ENCODE results near the gene POLR2H.

The POLR2H gene

GRCh38 chr3:184372296-184372821, 10.8 kb downstream of the POLR2H start:
- Mint-ChIP-seq H3K27me3 (peaks cover 29% of the 10 kb centered on the region), H3K36me3 (ENCODE audit: insufficient read depth) (peaks cover 10% of the 10 kb centered on the region), H3K4me3 (no peak overlapping the region), H3K9me3 (no peaks in the 10 kb centered on the region), H3K27ac (ENCODE audit: low read depth) (no peak overlapping the region), H3K4me1 (peaks cover 8% of the 10 kb centered on the region)
- DNase-seq (ENCODE audit: low spot score in 2 of 2) = no peak
- no peak for ATAC-seq (replicated peaks; ENCODE audit: extremely low read depth, poor library complexity, severe bottlenecking)

- H3K27me3 Mint-ChIP-seq = peaks cover 34% of the 10 kb centered on the region
- no peaks in the 10 kb centered on the region for H3K9me3 Mint-ChIP-seq
- no peak for DNase-seq (ENCODE audit: low spot score in 2 of 2)
- no peak for ATAC-seq (replicated peaks; ENCODE audit: extremely low read depth, poor library complexity, severe bottlenecking)
- H3K4me3 Mint-ChIP-seq = no peak overlapping the region
- peaks cover 9% of the 10 kb centered on the region for H3K36me3 Mint-ChIP-seq (ENCODE audit: insufficient read depth)
- no peak overlapping the region for H3K27ac Mint-ChIP-seq (ENCODE audit: low read depth)
- H3K4me1 Mint-ChIP-seq = peaks cover 8% of the 10 kb centered on the region
These were observed 11.4 kb downstream of the POLR2H start for GRCh38 chr3:184372911-184373310.

- Mint-ChIP-seq H3K9me3 (no peaks in the 10 kb centered on the region), H3K4me3 (no peak overlapping the region), H3K4me1 (peaks cover 8% of the 10 kb centered on the region), H3K27me3 (peaks cover 39% of the 10 kb centered on the region), H3K36me3 (ENCODE audit: insufficient read depth) (peaks cover 6% of the 10 kb centered on the region), H3K27ac (ENCODE audit: low read depth) (no peak overlapping the region)
- DNase-seq (ENCODE audit: low spot score in 2 of 2) (no peak), ATAC-seq (replicated peaks; ENCODE audit: extremely low read depth, poor library complexity, severe bottlenecking) (no peak)
These were observed 11.9 kb downstream of the POLR2H start for GRCh38 chr3:184373422-184373821.

GRCh38 chr3:184375747-184376461, 14.4 kb downstream of the POLR2H start:
- ATAC-seq (replicated peaks; ENCODE audit: extremely low read depth, poor library complexity, severe bottlenecking) = no peak
- no peak for DNase-seq (ENCODE audit: low spot score in 2 of 2)
- Mint-ChIP-seq H3K9me3 (no peaks in the 10 kb centered on the region), H3K36me3 (ENCODE audit: insufficient read depth) (no peaks in the 10 kb centered on the region), H3K4me1 (peaks cover 8% of the 10 kb centered on the region), H3K27ac (ENCODE audit: low read depth) (no peak overlapping the region), H3K4me3 (no peak overlapping the region), H3K27me3 (peaks cover 52% of the 10 kb centered on the region)

GRCh38 chr3:184377374-184377773, 15.9 kb downstream of the POLR2H start:
- ATAC-seq (replicated peaks; ENCODE audit: extremely low read depth, poor library complexity, severe bottlenecking) = no peak
- Mint-ChIP-seq H3K4me3 (no peak overlapping the region), H3K36me3 (ENCODE audit: insufficient read depth) (no peaks in the 10 kb centered on the region), H3K27me3 (peaks cover 62% of the 10 kb centered on the region), H3K27ac (ENCODE audit: low read depth) (no peak overlapping the region), H3K9me3 (no peaks in the 10 kb centered on the region), H3K4me1 (no peaks in the 10 kb centered on the region)
- no peak for DNase-seq (ENCODE audit: low spot score in 2 of 2)

GRCh38 chr3:184377882-184378445, 16.5 kb downstream of the POLR2H start, which contains the start of gene THPO:
Gene THPO (minus strand): TSS chr3:184378207. CDS start chr3:184376259, 1,948 bp downstream.
- no peak for ATAC-seq (replicated peaks; ENCODE audit: extremely low read depth, poor library complexity, severe bottlenecking)
- Mint-ChIP-seq H3K4me3 (peak within 1 kb of the TSS; percentile 67), H3K9me3 (no peaks in the 10 kb centered on the region), H3K27me3 (peaks cover 68% of the 10 kb centered on the region), H3K27ac (ENCODE audit: low read depth) (no peak within 1 kb of the TSS), H3K4me1 (no peaks in the 10 kb centered on the region), H3K36me3 (ENCODE audit: insufficient read depth) (peaks cover 2% of the 10 kb centered on the region)
- DNase-seq (ENCODE audit: low spot score in 2 of 2) = no peak

GRCh38 chr3:184378651-184379357, 17.3 kb downstream of the POLR2H start:
- peaks cover 2% of the 10 kb centered on the region for H3K36me3 Mint-ChIP-seq (ENCODE audit: insufficient read depth)

GRCh38 chr3:184379358-184380184, 18.1 kb downstream of the POLR2H start, which contains the start of gene CHRD:
Gene CHRD (plus strand): TSS chr3:184380054. CDS start chr3:184380319, 265 bp downstream.
- Mint-ChIP-seq H3K4me1 (no peaks in the 10 kb centered on the region), H3K27ac (ENCODE audit: low read depth) (no peak within 1 kb of the TSS), H3K36me3 (ENCODE audit: insufficient read depth) (peaks cover 2% of the 10 kb centered on the region), H3K4me3 (peak within 1 kb of the TSS; percentile 67), H3K27me3 (peaks cover 82% of the 10 kb centered on the region), H3K9me3 (no peaks in the 10 kb centered on the region)
- ATAC-seq (replicated peaks; ENCODE audit: extremely low read depth, poor library complexity, severe bottlenecking) (no peak), DNase-seq (ENCODE audit: low spot score in 2 of 2) (no peak)

More at GRCh38 chr3:184378651-184379357, 17.3 kb downstream of the POLR2H start:
- H3K4me3 Mint-ChIP-seq = peak overlapping the region; percentile 67
- ATAC-seq (replicated peaks; ENCODE audit: extremely low read depth, poor library complexity, severe bottlenecking) = no peak
- no peaks in the 10 kb centered on the region for H3K9me3 Mint-ChIP-seq
- H3K27ac Mint-ChIP-seq (ENCODE audit: low read depth) = no peak overlapping the region
- DNase-seq (ENCODE audit: low spot score in 2 of 2) = no peak
- H3K27me3 Mint-ChIP-seq = peaks cover 75% of the 10 kb centered on the region
- no peaks in the 10 kb centered on the region for H3K4me1 Mint-ChIP-seq

- H3K27ac Mint-ChIP-seq (ENCODE audit: low read depth) = no peak overlapping the region
- H3K9me3 Mint-ChIP-seq = no peaks in the 10 kb centered on the region
- DNase-seq (ENCODE audit: low spot score in 2 of 2) = no peak
- ATAC-seq (replicated peaks; ENCODE audit: extremely low read depth, poor library complexity, severe bottlenecking) = no peak
- peak overlapping the region; percentile 55 for H3K4me3 Mint-ChIP-seq
- peaks cover 2% of the 10 kb centered on the region for H3K36me3 Mint-ChIP-seq (ENCODE audit: insufficient read depth)
- no peaks in the 10 kb centered on the region for H3K4me1 Mint-ChIP-seq
- H3K27me3 Mint-ChIP-seq = peaks cover 82% of the 10 kb centered on the region
These were observed 18.7 kb downstream of the POLR2H start for GRCh38 chr3:184380185-184380626.

GRCh38 chr3:184380627-184381260, 19.2 kb downstream of the POLR2H start:
- peak overlapping the region; percentile 55 for H3K4me3 Mint-ChIP-seq
- H3K27ac Mint-ChIP-seq (ENCODE audit: low read depth) = no peak overlapping the region
- DNase-seq (ENCODE audit: low spot score in 2 of 2) = no peak
- H3K9me3 Mint-ChIP-seq = no peaks in the 10 kb centered on the region
- peaks cover 82% of the 10 kb centered on the region for H3K27me3 Mint-ChIP-seq
- H3K4me1 Mint-ChIP-seq = no peaks in the 10 kb centered on the region
- ATAC-seq (replicated peaks; ENCODE audit: extremely low read depth, poor library complexity, severe bottlenecking) = peak; percentile 47
- peaks cover 2% of the 10 kb centered on the region for H3K36me3 Mint-ChIP-seq (ENCODE audit: insufficient read depth)

GRCh38 chr3:184381261-184382224, 20.0 kb downstream of the POLR2H start:
- no peaks in the 10 kb centered on the region for H3K9me3 Mint-ChIP-seq
- ATAC-seq (replicated peaks; ENCODE audit: extremely low read depth, poor library complexity, severe bottlenecking) (no peak), DNase-seq (ENCODE audit: low spot score in 2 of 2) (no peak)
- H3K4me3 Mint-ChIP-seq = peak overlapping the region; percentile 55
- H3K27ac Mint-ChIP-seq (ENCODE audit: low read depth) = no peak overlapping the region
- H3K27me3 Mint-ChIP-seq = peaks cover 80% of the 10 kb centered on the region
- H3K4me1 Mint-ChIP-seq = no peaks in the 10 kb centered on the region
- H3K36me3 Mint-ChIP-seq (ENCODE audit: insufficient read depth) = peaks cover 2% of the 10 kb centered on the region
